Left ventricle myocardium superior (tissue), 1 donor: Measurements from ENCODE around the gene ELMO1. TPM values are rescaled to one million over a fixed set of nuclear protein-coding genes. Genes with fewer than 3 reads are reported as not detected.

Experiments
- ATAC-seq: fragments of 200-7000 bp; cut with Tn5 transposase; one replicate; pipeline ENCODE4 v1.9.1; 2020; ENCODE audit warnings: mild to moderate bottlenecking, moderate library complexity
- DNase-seq: peaks from one replicate; pipeline ENCODE4 v3.0.0-alpha.2; 2020
- intact Hi-C: fragments of 100-400 bp; cut with micrococcal nuclease; formaldehyde crosslinking; loops from one replicate; pipeline ENCODE4 v1.11.0; 2022
- total RNA-seq: library from RNA; stranded (reverse); fragmentation: NEBNext Ultra II Directional; extraction: Animal tissue kit (Norgen Biotek cat#: 25700); gene quantifications from one replicate; pipeline ENCODE4 v1.2.1, GENCODE V29; 2021
- donor health status: DM: no; HTN: yes; CAD: no; lungs with severe emphysema.

Gene ELMO1
- total RNA-seq, 1 donor from 2014 or later: 13.0 TPM

GRCh38 chr7:37039131-37039749 lies 409.4 kb downstream of the ELMO1 start:
- DNase-seq: no peak
- intact Hi-C loops: no loop called here
- ATAC-seq: no peak

GRCh38 chr7:37038706-37039105 lies 410.0 kb downstream of the ELMO1 start:
- no peak for ATAC-seq
- intact Hi-C loops: no loop called here
- no peak for DNase-seq

GRCh38 chr7:37037286-37037685 lies 411.4 kb downstream of the ELMO1 start:
- intact Hi-C loops: no loop called here
- ATAC-seq (no peak), DNase-seq (no peak)

GRCh38 chr7:37035631-37036030 lies 413.0 kb downstream of the ELMO1 start:
- intact Hi-C loops: no loop called here
- ATAC-seq: no peak
- DNase-seq: no peak

- ATAC-seq (no peak), DNase-seq (no peak)
- intact Hi-C loops: no loop called here
Observed at GRCh38 chr7:37033141-37033540, 415.5 kb downstream of the ELMO1 start.

GRCh38 chr7:37032258-37032601 lies 416.4 kb downstream of the ELMO1 start:
- ATAC-seq (peak; percentile 41), DNase-seq (no peak)
- intact Hi-C loops: no loop called here

- intact Hi-C loops: no loop called here
- DNase-seq: peak; percentile 40
- ATAC-seq: peak; percentile 100
Observed at GRCh38 chr7:37031571-37032257, 416.9 kb downstream of the ELMO1 start.

- DNase-seq (no peak), ATAC-seq (no peak)
- intact Hi-C loops: no loop called here
Observed at GRCh38 chr7:37028909-37029440, 419.7 kb downstream of the ELMO1 start.

- intact Hi-C loops: no loop called here
- DNase-seq (no peak), ATAC-seq (no peak)
Observed at GRCh38 chr7:37027557-37028341, 420.9 kb downstream of the ELMO1 start.

- no peak for DNase-seq
- intact Hi-C loops: no loop called here
- no peak for ATAC-seq
Observed at GRCh38 chr7:37027104-37027503, 421.6 kb downstream of the ELMO1 start.

- ATAC-seq: no peak
- intact Hi-C loops: no loop called here
- no peak for DNase-seq
Observed at GRCh38 chr7:37018954-37019353, 429.7 kb downstream of the ELMO1 start.

GRCh38 chr7:37016064-37016878 lies 432.4 kb downstream of the ELMO1 start:
- ATAC-seq (no peak), DNase-seq (no peak)
- intact Hi-C loops: no loop called here

GRCh38 chr7:37015353-37016034 lies 433.2 kb downstream of the ELMO1 start:
- ATAC-seq: no peak
- intact Hi-C loops: no loop called here
- no peak for DNase-seq

- intact Hi-C loops: no loop called here
- DNase-seq (no peak), ATAC-seq (no peak)
Observed at GRCh38 chr7:37013771-37014170, 434.9 kb downstream of the ELMO1 start.

GRCh38 chr7:37011151-37011890 lies 437.3 kb downstream of the ELMO1 start:
- intact Hi-C loops: no loop called here
- DNase-seq: no peak
- no peak for ATAC-seq

GRCh38 chr7:37009125-37009675 lies 439.5 kb downstream of the ELMO1 start:
- intact Hi-C loops: no loop called here
- ATAC-seq (no peak), DNase-seq (no peak)

- DNase-seq (no peak), ATAC-seq (no peak)
- intact Hi-C loops: no loop called here
Observed at GRCh38 chr7:37007691-37008090, 441.0 kb downstream of the ELMO1 start.

- DNase-seq (no peak), ATAC-seq (no peak)
- intact Hi-C loops: no loop called here
Observed at GRCh38 chr7:37007268-37007667, 441.4 kb downstream of the ELMO1 start.
